ENCODE data around the gene PROCA1. TPM values are rescaled to one million over a fixed set of nuclear protein-coding genes. Genes with fewer than 3 reads are reported as not detected.

The PROCA1 gene
- total RNA-seq, 1 donor from 2014 or later: 3.0 TPM

- Mint-ChIP-seq H3K27me3 (ENCODE audit: unreplicated experiment) (no peaks in the 10 kb centered on the region), H3K4me3 (ENCODE audit: unreplicated experiment) (no peak overlapping the region), H3K4me1 (ENCODE audit: unreplicated experiment) (no peaks in the 10 kb centered on the region), H3K27ac (ENCODE audit: unreplicated experiment) (no peak overlapping the region), H3K36me3 (ENCODE audit: unreplicated experiment) (peaks cover 29% of the 10 kb centered on the region), H3K9me3 (ENCODE audit: unreplicated experiment) (no peaks in the 10 kb centered on the region)
- no peak for DNase-seq (ENCODE audit: extremely low spot score, unreplicated experiment)
- no peak for TF ChIP-seq CTCF (IDR thresholded peaks at IDR 0.05)
These were observed 10.7 kb downstream of the PROCA1 start for GRCh38 chr17:28700830-28701492.

GRCh38 chr17:28700278-28700677 is 11.4 kb downstream of the PROCA1 start:
- no peak for DNase-seq (ENCODE audit: extremely low spot score, unreplicated experiment)
- no peak overlapping the region for H3K27ac Mint-ChIP-seq (ENCODE audit: unreplicated experiment)

GRCh38 chr17:28698253-28698941 is 13.3 kb downstream of the PROCA1 start:
- Mint-ChIP-seq H3K36me3 (ENCODE audit: unreplicated experiment) (peaks cover 37% of the 10 kb centered on the region), H3K27me3 (ENCODE audit: unreplicated experiment) (no peaks in the 10 kb centered on the region), H3K4me1 (ENCODE audit: unreplicated experiment) (no peaks in the 10 kb centered on the region), H3K9me3 (ENCODE audit: unreplicated experiment) (no peaks in the 10 kb centered on the region), H3K27ac (ENCODE audit: unreplicated experiment) (no peak overlapping the region), H3K4me3 (ENCODE audit: unreplicated experiment) (no peak overlapping the region)
- DNase-seq (ENCODE audit: extremely low spot score, unreplicated experiment): no peak
- no peak for TF ChIP-seq CTCF (IDR thresholded peaks at IDR 0.05)

More at GRCh38 chr17:28700278-28700677, 11.4 kb downstream of the PROCA1 start:
- peaks cover 29% of the 10 kb centered on the region for H3K36me3 Mint-ChIP-seq (ENCODE audit: unreplicated experiment)
- no peaks in the 10 kb centered on the region for H3K27me3 Mint-ChIP-seq (ENCODE audit: unreplicated experiment)
- no peak for TF ChIP-seq CTCF (IDR thresholded peaks at IDR 0.05)
- H3K9me3 Mint-ChIP-seq (ENCODE audit: unreplicated experiment): no peaks in the 10 kb centered on the region
- H3K4me3 Mint-ChIP-seq (ENCODE audit: unreplicated experiment): no peak overlapping the region
- H3K4me1 Mint-ChIP-seq (ENCODE audit: unreplicated experiment): no peaks in the 10 kb centered on the region

- Mint-ChIP-seq H3K4me1 (ENCODE audit: unreplicated experiment) (no peaks in the 10 kb centered on the region), H3K27me3 (ENCODE audit: unreplicated experiment) (no peaks in the 10 kb centered on the region)
These were observed 17.8 kb downstream of the PROCA1 start for GRCh38 chr17:28693869-28694268.

More at GRCh38 chr17:28693869-28694268, 17.8 kb downstream of the PROCA1 start:
- no peak for DNase-seq (ENCODE audit: extremely low spot score, unreplicated experiment)
- peaks cover 40% of the 10 kb centered on the region for H3K36me3 Mint-ChIP-seq (ENCODE audit: unreplicated experiment)
- no peak for TF ChIP-seq CTCF (IDR thresholded peaks at IDR 0.05)
- no peaks in the 10 kb centered on the region for H3K9me3 Mint-ChIP-seq (ENCODE audit: unreplicated experiment)
- H3K4me3 Mint-ChIP-seq (ENCODE audit: unreplicated experiment): no peak overlapping the region
- H3K27ac Mint-ChIP-seq (ENCODE audit: unreplicated experiment): no peak overlapping the region
